H9 (cell line): ENCODE measurements around the gene ATP5PB. TPM values are rescaled to one million over a fixed set of nuclear protein-coding genes. Genes with fewer than 3 reads are reported as not detected.

Experiments used
- DNase-seq: peaks from one replicate; pipeline ENCODE4 v3.0.0-alpha.2; 2017
- H2AFZ ChIP-seq: one replicate; pipeline ENCODE4 v1.6.1; 2013; ENCODE audit warnings: mild to moderate bottlenecking, low read length, control low read depth, moderate library complexity
- H2AK5ac ChIP-seq: 2 replicates; pipeline ENCODE4 v1.6.1; 2013; ENCODE audit warnings: low read length, control low read depth, mixed read lengths; ENCODE audit not compliant: insufficient read length
- H2BK120ac ChIP-seq: one replicate; pipeline ENCODE4 v1.6.1; 2013; ENCODE audit warnings: low read depth, mild to moderate bottlenecking, low read length, control low read depth, inconsistent platforms; ENCODE audit not compliant: poor library complexity, severe bottlenecking
- H2BK12ac ChIP-seq: 2 replicates; pipeline ENCODE4 v1.6.1; 2013; ENCODE audit warnings: low read length, control low read depth, mixed read lengths, low read depth; ENCODE audit not compliant: insufficient read length
- H2BK15ac ChIP-seq: 2 replicates; pipeline ENCODE4 v1.6.1; 2013; ENCODE audit warnings: low read depth, low read length, control low read depth
- H2BK20ac ChIP-seq: one replicate; pipeline ENCODE4 v1.6.1; 2013; ENCODE audit warnings: low read depth, mild to moderate bottlenecking, low read length, control low read depth, inconsistent platforms; ENCODE audit not compliant: poor library complexity, severe bottlenecking
- H2BK5ac ChIP-seq: 2 replicates; pipeline ENCODE4 v1.6.1; 2013; ENCODE audit warnings: low read length, control low read depth, mixed read lengths; ENCODE audit not compliant: insufficient read length
- H3K14ac ChIP-seq: 2 replicates; pipeline ENCODE4 v1.6.1; 2013; ENCODE audit warnings: low read length, control low read depth; ENCODE audit not compliant: insufficient read depth
- H3K18ac ChIP-seq: 2 replicates; pipeline ENCODE4 v1.6.1; 2013; ENCODE audit warnings: low read depth, mild to moderate bottlenecking, mixed read lengths, low read length, control low read depth; ENCODE audit not compliant: insufficient read length
- H3K23ac ChIP-seq: 2 replicates; pipeline ENCODE4 v1.6.1; 2013; ENCODE audit warnings: low read length, control low read depth, mixed read lengths, low read depth; ENCODE audit not compliant: insufficient read length
- H3K23me2 ChIP-seq: 2 replicates; pipeline ENCODE4 v1.6.1; 2013; ENCODE audit warnings: low read depth, mild to moderate bottlenecking, mixed read lengths, low read length, control low read depth; ENCODE audit not compliant: insufficient read length, poor library complexity, severe bottlenecking
- H3K27ac ChIP-seq: 2 replicates; pipeline ENCODE4 v1.5.1; 2013; ENCODE audit warnings: low read length, control low read depth, mixed read lengths, low read depth; ENCODE audit not compliant: insufficient read length
- H3K27me3 ChIP-seq: 2 replicates; pipeline ENCODE4 v1.6.1; 2013; ENCODE audit warnings: low read length, control low read depth, inconsistent platforms; ENCODE audit not compliant: insufficient read depth
- H3K4ac ChIP-seq: 2 replicates; pipeline ENCODE4 v1.6.1; 2013; ENCODE audit warnings: low read depth, mild to moderate bottlenecking, control low read depth, inconsistent platforms, low read length, moderate library complexity
- H3K4me1 ChIP-seq: 2 replicates; pipeline ENCODE4 v1.6.1; 2013; ENCODE audit warnings: low read length, control low read depth, inconsistent platforms; ENCODE audit not compliant: insufficient read depth
- H3K4me2 ChIP-seq: 2 replicates; pipeline ENCODE4 v1.6.1; 2013; ENCODE audit warnings: low read length, control low read depth, mixed read lengths; ENCODE audit not compliant: insufficient read length, insufficient read depth
- H3K56ac ChIP-seq: 2 replicates; pipeline ENCODE4 v1.6.1; 2013; ENCODE audit warnings: low read depth, mild to moderate bottlenecking, mixed read lengths, low read length, control low read depth; ENCODE audit not compliant: insufficient read length
- H3K79me1 ChIP-seq: 2 replicates; pipeline ENCODE4 v1.6.1; 2013; ENCODE audit warnings: low read depth, mild to moderate bottlenecking, moderate library complexity, low read length, control low read depth, inconsistent platforms; ENCODE audit not compliant: insufficient read depth, poor library complexity, severe bottlenecking
- H3K79me2 ChIP-seq: 2 replicates; pipeline ENCODE4 v1.6.1; 2013; ENCODE audit warnings: low read length, control low read depth, inconsistent platforms; ENCODE audit not compliant: insufficient read depth
- H3K9ac ChIP-seq: 2 replicates; pipeline ENCODE4 v1.6.1; 2013; ENCODE audit warnings: low read length, control low read depth, mixed read lengths; ENCODE audit not compliant: insufficient read length; ENCODE audit errors: extremely low read depth
- H3K9me3 ChIP-seq: one replicate; pipeline ENCODE4 v1.6.1; 2013; ENCODE audit warnings: low read depth, low read length, inconsistent platforms; ENCODE audit not compliant: control insufficient read depth
- H3T11ph ChIP-seq: one replicate; pipeline ENCODE4 v1.6.1; 2013; ENCODE audit warnings: mild to moderate bottlenecking, low read length, control low read depth, inconsistent platforms
- H4K20me1 ChIP-seq: one replicate; pipeline ENCODE4 v1.6.1; 2013; ENCODE audit not compliant: control insufficient read depth, insufficient read length, insufficient read depth
- H4K5ac ChIP-seq: 2 replicates; pipeline ENCODE4 v1.6.1; 2013; ENCODE audit warnings: low read depth, mild to moderate bottlenecking, mixed read lengths, low read length, control low read depth; ENCODE audit not compliant: insufficient read length
- H4K8ac ChIP-seq: replicated peaks from 2 replicates; pipeline ENCODE4 v1.6.1; 2013; ENCODE audit warnings: low read length, control low read depth, mixed read lengths, low read depth; ENCODE audit not compliant: insufficient read length
- H4K91ac ChIP-seq: 2 replicates; pipeline ENCODE4 v1.6.1; 2013; ENCODE audit warnings: low read depth, mild to moderate bottlenecking, moderate library complexity, mixed read lengths, low read length, control low read depth; ENCODE audit not compliant: insufficient read length
- H3K27ac Mint-ChIP-seq, 3 experiments: 2 replicates in 2 of 3; 3 replicates in 1 of 3; pipeline ENCODE4 v1.8.0; 2020 to 2021; ENCODE audit warnings: mixed read lengths in 3 of 3, mild to moderate bottlenecking in 1 of 3, moderate library complexity in 1 of 3
- H3K27me3 Mint-ChIP-seq: 2 replicates; pipeline ENCODE4 v1.8.0; 2021; ENCODE audit warnings: low read depth, mild to moderate bottlenecking, moderate library complexity, mixed read lengths
- H3K36me3 Mint-ChIP-seq, 3 experiments: 2 replicates in 2 of 3; 3 replicates in 1 of 3; pipeline ENCODE4 v1.8.0; 2020 to 2021; ENCODE audit warnings: low read depth in 3 of 3, mixed read lengths in 3 of 3; ENCODE audit not compliant: insufficient read depth in 1 of 3
- H3K4me1 Mint-ChIP-seq, 2 experiments: 2 replicates each; pipeline ENCODE4 v1.8.0; 2020; ENCODE audit warnings: mixed read lengths in 2 of 2
- H3K4me3 Mint-ChIP-seq, 2 experiments: 2 replicates in 1 of 2; 3 replicates in 1 of 2; pipeline ENCODE4 v1.8.0; 2020 to 2021; ENCODE audit warnings: mild to moderate bottlenecking in 2 of 2, mixed read lengths in 2 of 2, moderate library complexity in 1 of 2
- H3K9me3 Mint-ChIP-seq, 2 experiments: 2 replicates in 1 of 2; 3 replicates in 1 of 2; pipeline ENCODE4 v1.8.0; 2020; ENCODE audit warnings: mild to moderate bottlenecking in 2 of 2, mixed read lengths in 2 of 2, moderate library complexity in 1 of 2
- WGBS: extraction: QIAGEN DNeasy Blood & Tissue Kit; methylation state at CpG from one replicate; pipeline ENCODE4 v1.1.7; 2013; ENCODE audit warnings: missing lambda C conversion rate, low lambda C conversion rate, mixed read lengths; ENCODE audit not compliant: insufficient read length; ENCODE audit errors: extremely low coverage; 5-methylcytosine and 5-hydroxymethylcytosine counted together
- total RNA-seq: library from RNA; stranded (reverse); gene quantifications from 2 replicates; pipeline ENCODE4 v1.2.1, GENCODE V29; 2021
- TF ChIP-seq, protein P1 (sequence below): fragments of 200-600 bp; sonication (generic); conservative IDR thresholded peaks from 3 replicates; pipeline ENCODE4 v1.8.0; 2021; ENCODE audit warnings: antibody characterized with exemption, mild to moderate bottlenecking

The ATP5PB gene
- total RNA-seq, 1 experiment from 2014 or later = 250 TPM

DNA sequence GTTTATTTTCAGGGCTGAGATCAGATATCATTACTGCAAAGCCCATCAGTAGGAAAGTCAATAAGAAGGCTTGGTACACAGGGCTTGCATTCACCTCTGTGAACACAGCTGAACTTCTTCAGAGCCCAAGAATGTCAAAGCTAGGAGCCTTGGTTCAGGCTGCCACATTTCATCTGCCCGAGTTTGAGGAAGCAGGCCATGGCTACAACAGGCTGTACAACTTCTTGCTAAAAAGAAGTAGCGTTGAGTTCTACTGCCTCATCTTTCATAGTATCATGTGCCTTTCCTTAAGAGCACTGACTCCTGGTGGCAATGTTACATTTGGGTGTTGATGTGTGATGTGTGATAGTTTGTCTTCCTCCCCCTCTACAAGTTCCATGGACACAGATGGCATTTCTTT, 34.6 kb downstream of the ATP5PB start:
- H3K4me3 Mint-ChIP-seq = no peak overlapping the region
- H3K56ac ChIP-seq = no peak overlapping the region
- H2BK120ac ChIP-seq = no peak overlapping the region
- H3K79me1 ChIP-seq = no peaks in the 10 kb centered on the region
- no peak overlapping the region for H3K18ac ChIP-seq
- H2AFZ ChIP-seq = no peak overlapping the region
- no peaks in the 10 kb centered on the region for H3K4me1 Mint-ChIP-seq
- H4K20me1 ChIP-seq = no peaks in the 10 kb centered on the region
- H3K27me3 ChIP-seq = no peaks in the 10 kb centered on the region
- H4K91ac ChIP-seq = no peak overlapping the region
- H3K4ac ChIP-seq = no peak overlapping the region
- H2BK15ac ChIP-seq = no peak overlapping the region
- no peaks in the 10 kb centered on the region for H3K4me1 ChIP-seq
- no peak overlapping the region for H2BK5ac ChIP-seq
- no peak overlapping the region for H3K9ac ChIP-seq
- H3K27me3 Mint-ChIP-seq = no peaks in the 10 kb centered on the region
- TF ChIP-seq, protein P1, sequence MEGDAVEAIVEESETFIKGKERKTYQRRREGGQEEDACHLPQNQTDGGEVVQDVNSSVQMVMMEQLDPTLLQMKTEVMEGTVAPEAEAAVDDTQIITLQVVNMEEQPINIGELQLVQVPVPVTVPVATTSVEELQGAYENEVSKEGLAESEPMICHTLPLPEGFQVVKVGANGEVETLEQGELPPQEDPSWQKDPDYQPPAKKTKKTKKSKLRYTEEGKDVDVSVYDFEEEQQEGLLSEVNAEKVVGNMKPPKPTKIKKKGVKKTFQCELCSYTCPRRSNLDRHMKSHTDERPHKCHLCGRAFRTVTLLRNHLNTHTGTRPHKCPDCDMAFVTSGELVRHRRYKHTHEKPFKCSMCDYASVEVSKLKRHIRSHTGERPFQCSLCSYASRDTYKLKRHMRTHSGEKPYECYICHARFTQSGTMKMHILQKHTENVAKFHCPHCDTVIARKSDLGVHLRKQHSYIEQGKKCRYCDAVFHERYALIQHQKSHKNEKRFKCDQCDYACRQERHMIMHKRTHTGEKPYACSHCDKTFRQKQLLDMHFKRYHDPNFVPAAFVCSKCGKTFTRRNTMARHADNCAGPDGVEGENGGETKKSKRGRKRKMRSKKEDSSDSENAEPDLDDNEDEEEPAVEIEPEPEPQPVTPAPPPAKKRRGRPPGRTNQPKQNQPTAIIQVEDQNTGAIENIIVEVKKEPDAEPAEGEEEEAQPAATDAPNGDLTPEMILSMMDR = no peak
- DNase-seq = no peak
- H3K79me2 ChIP-seq = no peaks in the 10 kb centered on the region
- H2BK12ac ChIP-seq = no peak overlapping the region
- no peak overlapping the region for H3K14ac ChIP-seq
- no peak overlapping the region for H3K27ac ChIP-seq
- H3K36me3 Mint-ChIP-seq = no peaks in the 10 kb centered on the region
- no peak overlapping the region for H2AK5ac ChIP-seq
- H4K5ac ChIP-seq = no peak overlapping the region
- no peak overlapping the region for H3K4me2 ChIP-seq
- H3K23me2 ChIP-seq = no peaks in the 10 kb centered on the region
- no peak overlapping the region for H3K23ac ChIP-seq
- H3K9me3 Mint-ChIP-seq = no peaks in the 10 kb centered on the region
- no peak overlapping the region for H3T11ph ChIP-seq
- no peaks in the 10 kb centered on the region for H3K9me3 ChIP-seq
- H3K27ac Mint-ChIP-seq = no peak overlapping the region
- no peak overlapping the region for H4K8ac ChIP-seq
- WGBS = no CpG with 5 or more reads among the region's 2 CpGs
- no peak overlapping the region for H2BK20ac ChIP-seq
